IPS DF 4.7 (cell line): Measurements from ENCODE around the gene PGLYRP1.

Source experiments
- DNase-seq: peaks from one replicate; pipeline ENCODE4 v3.0.0-alpha.2; 2013; ENCODE audit warnings: low spot score; ENCODE audit errors: extremely low read depth

PGLYRP1 gene

DNA sequence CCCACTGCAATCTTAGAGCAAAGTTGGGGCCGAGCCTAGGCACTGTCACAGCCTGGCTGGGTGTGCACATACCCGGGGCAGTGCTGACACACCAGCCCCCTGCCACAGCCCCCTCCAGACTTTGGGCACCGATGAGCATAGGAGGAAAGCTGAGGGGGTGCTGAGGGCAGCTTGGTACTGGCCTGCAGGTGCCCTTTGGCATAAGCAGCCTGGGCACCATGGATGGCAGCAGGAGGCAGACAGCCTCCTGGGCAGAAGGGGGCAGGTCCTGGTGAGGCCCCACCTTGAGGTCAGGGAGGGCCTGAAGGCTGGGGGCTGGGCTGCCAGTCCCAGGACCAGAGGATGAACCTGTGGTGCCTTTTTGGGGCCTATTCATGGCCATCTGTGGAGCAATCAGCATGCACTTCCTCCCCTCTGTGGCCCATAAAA lies 9.8 kb upstream of the PGLYRP1 start:
- DNase-seq: no peak

DNA sequence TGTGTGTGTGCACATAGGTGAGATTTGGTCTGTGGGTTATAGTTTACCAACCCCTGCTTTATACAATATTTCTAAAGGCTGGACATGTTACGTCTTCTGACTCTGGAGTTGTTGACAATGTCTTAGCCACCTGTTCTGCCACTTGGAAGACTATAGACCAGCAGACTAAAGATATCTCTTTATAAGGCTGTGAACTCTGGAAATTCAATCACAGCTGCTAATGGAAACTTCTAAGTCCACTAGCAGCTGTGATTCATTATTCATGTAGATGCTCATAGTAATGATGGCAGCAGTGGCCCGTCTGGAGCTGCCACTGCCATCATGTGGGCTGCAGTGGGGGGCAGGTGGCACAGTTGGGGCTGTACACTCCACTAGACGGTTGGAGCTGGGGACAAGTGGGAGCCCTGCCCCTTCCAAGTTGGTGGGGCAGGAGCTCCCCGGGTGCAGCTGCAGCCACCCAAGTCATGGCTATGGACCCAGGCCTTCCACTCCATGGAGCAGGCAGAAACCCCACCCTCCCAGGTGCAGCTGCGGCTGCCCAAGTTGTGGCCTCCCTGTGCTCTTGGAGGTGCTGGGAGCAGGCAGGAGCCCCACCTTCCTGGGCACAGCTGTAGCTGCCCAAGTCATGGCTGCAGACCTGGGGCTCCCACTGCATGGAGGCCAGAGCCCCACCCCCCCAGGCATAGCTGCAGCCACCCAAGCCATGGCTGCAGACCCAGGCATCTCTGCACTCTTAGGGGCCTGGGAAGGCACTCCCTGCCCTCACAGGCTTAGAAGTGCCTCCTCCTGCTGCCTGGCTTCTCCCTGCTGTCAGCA lies 9.1 kb upstream of the PGLYRP1 start:
- no peak for DNase-seq

DNA sequence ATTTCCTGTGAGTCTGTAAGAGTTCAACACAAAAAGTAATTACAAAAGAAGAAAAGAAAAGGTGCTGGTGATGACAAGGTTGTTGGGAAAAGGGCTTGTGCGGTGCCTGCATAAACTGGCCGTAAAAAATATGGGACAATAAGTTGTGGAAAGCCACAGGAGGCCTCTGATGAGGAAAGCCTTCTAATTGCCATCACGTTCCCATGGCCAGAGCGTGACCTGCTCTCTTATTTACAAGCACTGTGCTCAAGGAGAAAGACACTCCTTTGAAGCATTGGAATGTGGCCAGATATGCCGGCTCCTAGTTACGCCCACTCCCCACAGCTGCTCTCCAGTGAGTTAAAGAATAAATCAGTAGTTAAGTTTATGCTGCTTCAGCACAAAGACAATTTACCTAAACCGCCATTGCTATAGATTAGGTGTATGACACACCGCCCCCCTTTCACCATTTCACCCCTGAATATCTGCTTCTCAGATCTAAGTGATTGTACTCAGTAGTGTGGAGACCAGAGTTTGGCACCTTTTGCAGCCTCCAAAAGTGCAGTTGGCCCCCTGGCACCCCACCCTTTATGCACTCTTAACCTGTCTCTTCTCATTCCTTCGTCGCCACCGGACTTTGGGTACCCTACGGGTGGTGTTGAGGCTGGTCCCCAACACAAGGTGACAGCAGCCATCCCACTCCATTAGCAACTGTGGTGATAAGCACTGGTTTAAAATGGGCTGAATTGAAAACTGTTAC lies 8.1 kb upstream of the PGLYRP1 start:
- no peak for DNase-seq

DNA sequence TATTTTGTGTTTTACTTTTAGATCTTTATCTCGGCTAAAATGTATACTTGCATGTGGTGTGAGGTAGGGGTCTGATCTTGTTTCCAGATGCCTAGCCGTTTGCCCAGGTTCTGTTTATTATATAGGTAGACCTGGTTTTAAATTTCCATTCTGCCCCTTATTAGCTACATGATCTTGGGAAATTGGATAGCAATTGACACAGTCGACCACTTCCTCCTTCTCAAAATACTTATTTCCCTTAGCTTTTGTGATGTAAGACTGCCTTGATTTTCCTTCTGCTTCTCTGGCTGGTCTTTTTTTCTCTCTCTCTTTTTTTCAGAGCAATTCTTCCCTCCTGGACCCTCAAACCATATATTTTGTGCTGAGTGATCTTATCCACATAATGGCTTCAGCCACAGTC lies 3.0 kb upstream of the PGLYRP1 start:
- no peak for DNase-seq

DNA sequence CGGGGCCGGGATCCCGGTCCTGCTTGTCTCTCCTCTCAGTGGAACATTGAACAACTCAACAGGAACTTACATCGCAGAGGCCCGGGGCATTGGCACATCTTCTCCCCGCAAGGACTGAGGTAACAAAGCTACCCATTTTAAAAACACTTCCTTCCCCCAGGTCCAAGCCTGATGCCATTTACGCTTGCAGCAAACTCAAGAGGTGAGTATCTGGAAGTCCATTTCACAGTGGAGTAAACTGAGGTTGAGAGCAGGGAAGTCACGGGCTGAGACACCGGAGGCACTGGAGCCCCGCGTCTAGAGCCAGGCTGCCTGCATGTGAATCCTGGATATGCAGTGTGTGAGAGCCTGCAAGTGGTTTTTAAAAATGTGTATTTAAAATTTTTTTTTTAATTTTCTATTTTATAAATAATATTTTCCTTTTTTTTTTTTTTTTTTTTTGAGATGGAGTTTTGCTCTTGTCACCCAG lies 492 bp upstream of the PGLYRP1 start:
- DNase-seq: no peak

DNA sequence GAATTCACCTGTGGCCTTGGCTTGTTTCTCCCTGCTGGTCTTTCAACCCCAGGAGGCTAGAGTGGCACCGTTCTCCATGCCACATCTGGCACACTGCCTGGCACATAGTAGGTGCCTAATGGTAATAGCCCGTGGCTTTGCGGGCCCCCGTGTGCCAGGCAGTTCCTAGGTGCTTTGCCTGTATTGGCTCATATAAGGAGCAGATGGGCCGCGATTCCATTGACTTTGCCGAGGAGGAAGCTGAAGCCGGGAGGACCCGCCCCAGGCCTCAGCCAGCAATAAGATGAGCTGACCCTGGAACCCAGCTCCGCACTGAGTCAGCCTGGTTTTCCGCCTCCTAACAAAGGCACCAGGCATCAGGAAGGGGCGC lies 807 bp downstream of the PGLYRP1 start:
- DNase-seq: no peak

DNA sequence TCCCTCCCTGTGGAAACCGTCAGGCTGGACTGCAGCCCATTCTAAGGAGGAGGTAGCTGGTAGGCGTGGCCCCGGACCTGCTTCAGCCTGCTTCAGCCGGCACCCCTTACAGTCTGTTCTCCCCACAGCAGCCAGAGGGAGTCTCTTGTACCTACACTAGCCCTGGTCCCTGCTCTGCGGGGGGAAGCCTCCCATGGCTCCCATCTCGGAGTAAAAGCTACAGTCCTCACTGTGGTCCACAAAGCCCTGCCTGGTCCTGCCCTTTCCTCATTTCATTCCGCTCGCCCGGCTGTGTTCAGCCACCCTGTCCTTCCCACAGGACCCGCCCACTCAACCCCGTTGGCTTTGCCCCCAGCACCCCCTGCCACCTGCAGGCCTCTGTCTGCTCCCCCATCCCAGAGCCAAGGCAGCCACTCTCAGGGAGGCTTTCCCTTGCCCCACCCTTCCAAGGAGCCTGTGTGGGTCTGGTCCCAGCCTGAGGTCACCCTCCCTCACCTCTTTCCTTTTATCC lies 1.3 kb downstream of the PGLYRP1 start:
- DNase-seq: no peak

DNA sequence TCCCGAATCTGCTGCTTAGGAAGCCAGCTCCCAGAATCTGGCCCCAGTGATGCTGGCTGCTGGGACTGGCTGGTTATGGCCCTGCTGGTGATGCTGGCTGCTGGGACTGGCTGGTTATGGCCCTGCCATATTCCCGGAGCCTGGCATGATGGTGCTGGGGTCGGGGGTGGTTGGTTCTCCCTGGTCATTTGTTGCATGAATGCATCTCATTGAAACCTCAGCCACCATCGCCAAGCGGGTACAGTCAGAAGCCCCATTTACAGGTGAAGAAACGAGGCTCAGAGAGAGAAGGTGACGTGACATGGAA lies 2.1 kb downstream of the PGLYRP1 start:
- no peak for DNase-seq

DNA sequence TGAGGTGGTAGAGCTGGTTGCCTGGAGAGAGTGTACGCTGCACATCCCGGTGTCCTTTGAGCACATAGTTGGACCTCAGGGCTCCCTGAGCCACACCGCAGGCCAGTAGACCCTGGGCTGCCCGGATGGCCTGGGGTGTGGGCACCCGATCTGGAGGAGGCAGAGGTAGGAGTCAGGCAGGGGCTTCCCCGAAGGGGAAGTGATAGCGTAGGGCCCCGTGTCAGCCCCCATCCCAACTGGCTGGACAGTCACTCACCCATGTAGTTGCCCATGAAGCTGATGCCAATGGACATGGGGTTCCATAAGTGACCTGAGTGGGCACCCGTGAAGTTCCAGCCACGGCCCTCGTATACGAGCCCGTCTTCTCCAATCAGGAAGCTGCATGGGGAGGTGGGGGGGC lies 3.6 kb downstream of the PGLYRP1 start:
- no peak for DNase-seq

DNA sequence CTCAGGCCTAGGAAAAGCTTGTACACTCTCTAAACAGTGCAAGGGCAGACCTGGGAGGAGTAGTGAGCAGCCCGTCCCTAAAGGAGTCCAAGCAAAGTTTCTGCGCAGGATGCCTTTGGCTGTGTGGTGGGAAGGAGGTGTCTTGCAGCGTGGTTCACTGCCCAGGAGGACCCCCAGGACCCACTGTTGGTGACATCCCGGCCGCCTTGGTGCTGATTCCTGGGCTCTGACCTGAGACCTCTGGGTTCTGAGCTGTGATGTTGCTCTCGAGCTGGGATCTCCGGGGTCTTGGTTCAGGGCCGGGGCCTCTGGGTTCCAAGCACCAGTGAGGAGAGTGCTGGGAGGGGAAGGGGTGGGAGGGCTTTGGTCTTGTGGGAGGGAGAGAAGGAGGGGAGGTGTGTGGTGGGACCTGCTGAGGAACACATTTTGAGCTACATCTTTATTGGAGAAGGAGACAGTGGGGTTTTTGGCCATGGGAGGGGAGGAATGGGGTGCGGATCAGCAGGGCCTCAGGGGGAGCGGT lies 4.1 kb downstream of the PGLYRP1 start:
- no peak for DNase-seq

DNA sequence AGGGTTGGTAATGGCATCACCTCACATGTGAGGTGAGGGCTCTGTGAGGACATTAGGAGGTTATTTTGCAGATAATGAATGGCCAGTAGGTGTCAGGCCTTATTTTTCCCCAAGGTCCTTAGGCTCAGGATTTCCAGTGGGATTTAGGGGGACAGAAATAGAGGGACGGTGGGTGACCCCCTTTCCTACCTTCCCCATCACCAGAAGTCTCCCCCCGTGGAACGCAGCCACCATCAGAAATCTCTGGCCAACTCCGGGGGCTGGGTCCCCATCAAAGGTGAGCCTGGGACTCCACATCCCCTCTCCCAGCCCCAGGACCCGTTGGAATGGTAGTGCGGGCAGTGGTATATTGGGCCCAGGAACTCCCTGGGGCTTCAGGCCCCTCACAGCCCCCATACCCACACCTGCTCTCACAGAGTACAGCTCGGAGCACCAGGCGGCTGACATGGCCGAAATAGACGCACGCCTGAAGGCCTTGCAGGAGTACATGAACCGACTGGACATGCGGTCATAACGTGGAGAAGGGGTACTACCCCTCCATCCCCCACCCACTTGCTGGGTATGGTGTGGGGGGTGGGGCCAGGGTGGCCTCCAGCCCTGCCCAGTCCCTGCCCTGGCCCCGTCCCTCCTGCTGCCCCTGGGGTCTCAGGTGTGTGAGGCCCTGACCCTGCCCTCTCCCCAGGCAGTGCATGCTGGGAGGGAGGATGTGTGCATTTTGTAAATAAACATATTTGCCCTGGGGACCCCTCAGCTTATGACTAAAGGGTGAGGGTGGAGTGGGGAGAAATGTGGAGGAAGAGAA lies 4.8 kb downstream of the PGLYRP1 start:
- DNase-seq: no peak

DNA sequence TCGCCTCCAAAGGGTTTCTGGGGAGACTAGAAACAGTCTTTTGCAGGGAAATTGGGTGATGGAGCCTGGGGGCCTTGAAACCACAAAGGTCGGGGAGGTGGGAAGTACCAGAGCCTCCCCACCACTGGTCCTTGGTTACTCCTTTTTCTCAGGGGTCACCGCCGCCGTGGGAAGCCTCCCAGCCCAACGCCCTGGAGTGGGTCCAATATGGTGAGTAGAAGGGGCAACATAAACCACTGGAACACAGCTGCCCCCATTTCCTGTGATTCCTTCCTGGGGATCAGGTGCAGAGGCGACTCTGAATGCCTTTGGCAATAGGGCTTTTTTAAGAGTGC lies 5.8 kb downstream of the PGLYRP1 start:
- no peak for DNase-seq

DNA sequence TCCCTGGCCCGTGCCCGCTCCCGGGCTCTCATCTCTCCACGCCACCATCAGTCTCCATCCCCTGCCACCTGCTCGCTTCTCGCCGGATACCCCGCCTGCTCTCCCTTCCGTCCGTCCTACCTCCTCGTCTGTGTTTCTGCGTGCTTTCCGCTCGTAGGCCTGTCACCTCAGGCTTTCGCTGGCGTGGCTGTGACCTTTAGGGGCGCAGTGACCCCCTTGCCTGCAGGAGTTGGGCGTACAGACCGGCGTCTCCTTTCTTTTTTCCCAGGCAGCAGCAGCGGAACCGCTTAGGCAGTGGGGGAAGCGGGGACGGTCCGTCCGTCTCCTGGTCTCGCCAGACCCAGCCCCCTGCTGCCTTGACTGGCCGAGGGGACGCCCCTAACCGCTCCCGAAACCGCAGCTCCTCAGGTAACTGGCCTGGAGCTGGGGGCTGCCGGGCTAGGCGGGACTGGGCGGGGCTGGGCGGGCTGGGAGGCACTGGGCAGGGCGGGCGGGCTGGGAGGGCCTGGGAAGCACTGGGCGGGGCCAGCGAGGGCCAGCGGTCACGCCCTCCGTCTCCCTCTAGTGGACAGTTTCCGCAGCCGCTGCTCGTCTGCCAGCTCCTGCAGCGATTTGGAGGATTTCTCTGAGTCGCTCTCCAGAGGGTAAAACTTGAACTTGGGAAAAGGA lies 6.3 kb downstream of the PGLYRP1 start:
- no peak for DNase-seq

DNA sequence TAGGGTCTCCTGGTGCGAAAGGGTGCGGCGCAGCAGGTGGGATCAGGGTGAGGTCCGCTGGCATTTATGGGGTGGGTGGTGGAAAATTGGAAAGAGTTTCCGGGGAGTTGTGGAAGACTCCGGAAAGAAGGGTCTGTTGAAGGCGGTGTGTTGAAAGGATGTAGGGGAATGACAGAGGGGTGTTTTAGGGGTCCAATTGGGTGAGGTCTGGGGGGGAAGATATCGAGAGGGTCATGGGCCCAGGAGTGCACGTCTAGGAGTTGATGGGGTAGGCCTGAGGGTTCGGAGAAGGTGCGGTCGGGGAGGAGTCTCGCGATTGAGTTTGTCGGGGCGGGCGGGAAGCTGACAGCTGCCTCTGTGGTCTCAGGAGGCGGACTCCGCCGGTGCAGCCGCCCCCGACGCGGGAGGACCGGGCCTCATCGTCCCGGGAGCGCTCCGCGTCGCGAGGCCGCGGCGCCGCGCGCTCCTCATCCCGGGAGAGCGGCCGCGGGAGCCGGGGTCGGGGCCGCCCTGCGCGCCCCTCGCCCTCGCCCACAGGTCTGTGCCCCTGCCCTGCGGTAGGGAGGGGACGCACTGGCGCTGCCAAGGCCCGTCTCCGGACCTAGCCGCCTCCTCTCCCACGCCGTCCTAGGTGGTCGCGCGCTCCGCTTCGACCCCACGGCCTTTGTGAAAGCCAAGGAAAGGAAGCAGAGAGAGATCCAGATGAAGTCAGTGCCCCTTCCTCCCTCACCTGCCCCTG lies 7.0 kb downstream of the PGLYRP1 start:
- DNase-seq: no peak

DNA sequence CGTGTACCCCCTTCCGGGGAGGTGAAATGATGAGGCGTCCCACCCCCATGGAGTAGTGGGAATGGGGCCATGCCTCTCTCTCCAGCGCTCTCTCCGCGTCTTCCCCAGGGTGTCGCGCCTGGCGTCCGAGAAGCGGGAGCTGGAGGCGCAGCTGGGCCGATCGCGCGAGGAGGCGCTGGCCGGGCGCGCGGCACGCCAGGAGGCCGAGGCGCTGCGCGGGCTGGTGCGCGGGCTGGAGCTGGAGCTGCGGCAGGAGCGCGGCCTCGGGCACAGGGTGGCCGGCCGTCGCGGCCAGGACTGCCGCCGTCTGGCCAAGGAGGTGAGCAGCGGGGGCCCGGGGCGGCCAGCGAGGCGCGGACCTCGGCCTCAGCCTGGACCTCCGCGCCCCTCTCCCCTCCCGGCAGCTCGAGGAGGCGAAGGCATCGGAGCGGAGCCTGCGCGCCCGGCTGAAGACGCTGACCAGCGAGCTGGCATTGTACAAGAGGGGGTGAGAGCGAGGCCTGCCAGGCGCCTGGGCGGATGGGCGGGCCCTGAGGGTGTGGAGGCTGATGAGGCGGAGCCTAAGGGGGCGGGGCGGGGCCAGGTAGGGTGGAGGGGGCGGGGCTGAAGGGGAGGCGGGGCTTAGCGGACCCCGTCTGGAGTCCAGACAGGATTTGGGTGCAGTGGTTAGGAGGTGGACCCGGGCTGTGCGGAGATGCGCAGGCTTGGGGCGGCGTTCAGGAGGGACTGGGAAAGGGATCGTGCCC lies 7.7 kb downstream of the PGLYRP1 start:
- DNase-seq: no peak

DNA sequence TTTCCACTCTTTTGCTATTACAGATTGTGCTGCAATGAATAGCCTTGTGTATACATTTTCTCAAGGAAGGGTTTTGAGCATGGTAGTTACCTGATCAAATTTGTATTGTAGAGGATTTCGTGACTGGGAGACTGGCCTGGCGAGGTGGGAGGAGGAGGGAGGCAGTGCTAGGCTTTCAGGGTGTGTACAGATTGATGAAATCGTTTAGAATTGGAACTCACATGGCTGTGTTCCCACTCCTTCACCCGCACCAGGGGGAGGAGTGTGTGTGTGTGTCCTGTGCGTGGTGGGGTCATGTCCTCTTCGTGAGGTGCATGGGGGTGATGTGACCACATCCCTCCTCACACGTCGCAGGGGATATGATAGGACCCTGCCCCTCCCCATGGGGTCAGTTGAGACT lies 8.3 kb downstream of the PGLYRP1 start:
- no peak for DNase-seq

DNA sequence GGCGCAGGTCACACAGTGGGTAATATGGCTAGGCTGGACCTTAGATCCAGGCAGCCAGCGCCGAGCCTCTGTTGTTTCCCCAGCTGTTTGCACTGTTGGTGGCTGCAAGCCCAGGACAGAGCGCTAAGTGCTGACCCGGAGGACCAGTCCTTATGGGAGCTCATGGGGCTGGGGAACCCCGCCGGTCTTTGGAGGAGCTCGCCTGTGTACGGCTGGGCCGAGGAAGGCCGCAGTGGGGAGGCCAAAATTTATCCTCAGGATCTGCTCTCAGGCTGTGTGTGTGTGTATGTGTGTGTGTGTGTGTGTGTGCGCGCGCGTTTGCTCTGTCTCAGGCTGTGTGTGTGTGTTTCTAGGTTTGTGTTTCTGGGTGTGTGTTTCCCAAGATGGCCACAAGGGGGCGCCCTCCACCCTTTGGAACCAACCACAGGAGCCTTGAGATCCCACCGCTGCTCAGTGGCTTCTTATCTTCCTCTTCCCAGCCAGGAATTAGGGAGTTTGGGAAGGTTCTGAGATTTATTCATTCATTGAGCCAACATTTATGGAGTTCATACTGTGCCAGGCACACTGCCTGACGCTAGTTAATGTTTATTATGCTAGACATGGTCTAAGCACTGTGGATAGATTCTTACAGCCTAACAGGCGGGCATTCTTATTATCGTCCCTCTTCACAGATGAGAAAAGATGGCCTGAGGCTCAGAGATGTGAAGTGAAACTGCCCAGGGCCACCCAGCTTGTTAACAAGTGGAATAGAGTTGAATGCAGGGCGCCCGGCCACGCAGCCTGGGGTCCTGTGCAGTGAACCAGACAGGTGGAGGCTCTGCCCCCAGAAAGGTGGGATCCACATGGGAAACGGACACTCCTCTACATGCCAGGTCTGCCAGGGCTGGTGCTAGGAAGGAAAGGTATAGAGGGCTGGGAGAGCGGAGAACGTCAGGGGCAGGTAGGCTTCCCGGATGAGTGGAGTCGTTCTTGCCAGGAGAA lies 13.0 kb downstream of the PGLYRP1 start:
- DNase-seq: no peak

DNA sequence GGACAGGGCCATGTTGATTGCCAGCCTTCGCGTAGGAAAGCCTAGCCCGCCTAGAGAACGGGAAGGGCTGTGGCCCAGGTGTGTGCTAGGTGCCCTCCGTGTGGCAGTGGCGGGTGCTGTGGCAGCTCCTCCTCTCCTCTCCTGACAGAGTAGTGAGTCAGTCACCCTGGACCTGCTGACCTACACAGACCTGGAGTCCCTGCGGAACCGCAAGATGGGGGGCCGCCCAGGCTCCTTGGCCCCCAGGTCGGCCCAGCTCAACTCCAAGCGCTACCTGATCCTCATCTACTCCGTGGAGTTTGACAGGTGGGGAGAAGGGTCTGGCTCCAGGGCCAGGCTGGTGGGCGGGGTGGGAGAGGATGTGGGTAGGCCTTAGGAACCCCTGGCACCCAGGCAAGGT lies 16.4 kb downstream of the PGLYRP1 start:
- DNase-seq: no peak
